Activated B cell treated with CpG ODN at 0.5 μM for 24 hours (primary cell): ENCODE results near the gene TNNI3K. TPM values are rescaled to one million over a fixed set of nuclear protein-coding genes. Genes with fewer than 3 reads are reported as not detected.

Experiments used
- ATAC-seq: fragments of 200-7000 bp; cut with Tn5 transposase; one replicate; pipeline ENCODE4 v1.10.0; 2021; ENCODE audit warnings: low read depth, mild to moderate bottlenecking, moderate library complexity
- CTCF ChIA-PET: fragments of 350-600 bp; sonication (Branson Sonifier 250); formaldehyde crosslinking; loops from one replicate; lab custom pipeline; 2021; ENCODE audit warnings: antibody characterized with exemption; lab: Charles Lee
- POLR2A ChIA-PET: fragments of 350-600 bp; sonication (Branson Sonifier 250); formaldehyde crosslinking; loops from one replicate; lab custom pipeline; 2021; ENCODE audit warnings: antibody characterized with exemption; lab: Charles Lee
- DNase-seq: peaks from one replicate; pipeline ENCODE4 v3.0.0; 2022
- H3K27ac Mint-ChIP-seq: one replicate; pipeline ENCODE4 v1.8.0; 2020; ENCODE audit warnings: mixed read lengths
- H3K27me3 Mint-ChIP-seq: one replicate; pipeline ENCODE4 v1.8.0; 2021; ENCODE audit warnings: mixed read lengths
- H3K36me3 Mint-ChIP-seq: one replicate; pipeline ENCODE4 v1.8.0; 2021; ENCODE audit warnings: low read depth, mixed read lengths
- H3K4me1 Mint-ChIP-seq: one replicate; pipeline ENCODE4 v1.8.0; 2021; ENCODE audit warnings: mixed read lengths
- H3K4me3 Mint-ChIP-seq: one replicate; pipeline ENCODE4 v1.8.0; 2020; ENCODE audit warnings: mild to moderate bottlenecking, mixed read lengths
- H3K9me3 Mint-ChIP-seq: one replicate; pipeline ENCODE4 v1.8.0; 2020; ENCODE audit warnings: mixed read lengths
- intact Hi-C: fragments of 100-400 bp; cut with micrococcal nuclease; formaldehyde crosslinking; loops from one replicate; pipeline ENCODE4 v1.15.1; 2024
- total RNA-seq: library from RNA; stranded (reverse); gene quantifications from 2 replicates; pipeline ENCODE4 v1.2.3, GENCODE V29; 2022
- TF ChIP-seq, protein P1 (sequence below): fragments of 200-600 bp; IDR thresholded peaks from one replicate; pipeline ENCODE4 v1.8.0; 2022; ENCODE audit warnings: antibody characterized with exemption, mild to moderate bottlenecking

TNNI3K gene
- total RNA-seq, 1 donor from 2014 or later = not detected

DNA sequence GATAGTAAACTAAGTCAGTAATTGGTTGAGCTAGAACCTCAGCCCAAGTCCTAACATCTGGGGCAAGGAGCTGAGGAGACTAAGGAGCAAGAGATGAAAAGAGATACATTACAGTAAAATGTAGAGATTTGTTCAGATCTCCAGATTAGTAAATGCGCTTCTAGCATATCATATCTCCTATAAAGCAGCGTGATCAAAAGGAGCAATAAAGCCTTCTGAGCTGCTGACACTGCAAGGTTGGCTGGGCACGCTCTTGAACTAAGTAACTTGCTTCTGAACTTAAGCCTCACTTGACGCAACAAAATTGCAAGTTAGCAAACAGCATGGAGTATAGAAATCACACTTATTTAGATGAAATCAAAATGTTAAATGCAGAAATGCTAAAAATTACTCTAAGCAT, 196.3 kb downstream of the TNNI3K start:
- Mint-ChIP-seq H3K27me3 (no peaks in the 10 kb centered on the region), H3K4me3 (no peak overlapping the region), H3K27ac (no peak overlapping the region), H3K36me3 (no peaks in the 10 kb centered on the region), H3K9me3 (no peaks in the 10 kb centered on the region), H3K4me1 (no peaks in the 10 kb centered on the region)
- ChIA-PET POLR2A (no interaction called here), CTCF (no interaction called here)
- intact Hi-C loops = no loop called here
- DNase-seq (no peak), ATAC-seq (no peak)
- TF ChIP-seq, protein P1, sequence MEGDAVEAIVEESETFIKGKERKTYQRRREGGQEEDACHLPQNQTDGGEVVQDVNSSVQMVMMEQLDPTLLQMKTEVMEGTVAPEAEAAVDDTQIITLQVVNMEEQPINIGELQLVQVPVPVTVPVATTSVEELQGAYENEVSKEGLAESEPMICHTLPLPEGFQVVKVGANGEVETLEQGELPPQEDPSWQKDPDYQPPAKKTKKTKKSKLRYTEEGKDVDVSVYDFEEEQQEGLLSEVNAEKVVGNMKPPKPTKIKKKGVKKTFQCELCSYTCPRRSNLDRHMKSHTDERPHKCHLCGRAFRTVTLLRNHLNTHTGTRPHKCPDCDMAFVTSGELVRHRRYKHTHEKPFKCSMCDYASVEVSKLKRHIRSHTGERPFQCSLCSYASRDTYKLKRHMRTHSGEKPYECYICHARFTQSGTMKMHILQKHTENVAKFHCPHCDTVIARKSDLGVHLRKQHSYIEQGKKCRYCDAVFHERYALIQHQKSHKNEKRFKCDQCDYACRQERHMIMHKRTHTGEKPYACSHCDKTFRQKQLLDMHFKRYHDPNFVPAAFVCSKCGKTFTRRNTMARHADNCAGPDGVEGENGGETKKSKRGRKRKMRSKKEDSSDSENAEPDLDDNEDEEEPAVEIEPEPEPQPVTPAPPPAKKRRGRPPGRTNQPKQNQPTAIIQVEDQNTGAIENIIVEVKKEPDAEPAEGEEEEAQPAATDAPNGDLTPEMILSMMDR = no peak

DNA sequence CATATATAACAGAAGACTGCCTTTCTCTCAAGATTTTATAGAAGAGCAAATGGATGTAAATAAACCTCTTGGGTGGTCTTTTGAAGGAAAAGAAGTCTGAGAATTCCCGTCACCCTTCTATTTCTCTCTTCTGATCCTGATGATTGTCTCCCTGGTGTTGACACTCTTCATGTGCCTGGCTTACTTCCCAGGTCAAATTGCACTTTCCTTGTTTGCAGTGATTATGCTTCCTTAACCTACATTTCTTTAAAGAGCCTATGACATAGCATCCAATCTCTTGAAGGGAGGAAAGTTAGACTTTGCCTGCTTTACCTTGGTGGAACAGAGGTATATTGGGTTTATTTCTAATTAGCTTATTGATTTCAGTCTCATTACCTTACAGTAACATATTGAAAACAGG, 197.1 kb downstream of the TNNI3K start:
- Mint-ChIP-seq H3K9me3 (no peaks in the 10 kb centered on the region), H3K27me3 (no peaks in the 10 kb centered on the region), H3K27ac (no peak overlapping the region), H3K4me3 (no peak overlapping the region), H3K4me1 (no peaks in the 10 kb centered on the region), H3K36me3 (no peaks in the 10 kb centered on the region)
- ChIA-PET CTCF (no interaction called here), POLR2A (no interaction called here)
- ATAC-seq (no peak), DNase-seq (no peak)
- intact Hi-C loops = no loop called here
- TF ChIP-seq, protein P1 = no peak

DNA sequence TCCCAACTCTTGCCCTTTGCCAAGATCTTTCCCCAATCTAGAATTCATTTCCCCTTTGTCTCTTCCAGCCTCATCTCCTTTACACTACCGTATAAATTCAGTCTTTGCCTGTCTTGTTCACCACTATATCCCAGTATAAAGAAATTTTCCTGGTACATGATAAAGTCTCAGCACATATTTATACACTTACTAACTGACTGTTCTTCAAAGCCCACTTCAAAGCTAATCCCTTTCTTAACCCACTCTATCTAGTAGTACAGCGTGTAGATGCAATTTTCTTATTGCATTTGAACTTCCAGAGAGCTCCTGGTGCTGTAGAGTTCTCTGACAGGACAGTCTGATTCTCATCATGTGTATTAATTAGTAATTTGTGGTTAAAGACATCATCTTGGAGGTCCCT, 199.1 kb downstream of the TNNI3K start:
- H3K4me1 Mint-ChIP-seq = no peaks in the 10 kb centered on the region
- CTCF ChIA-PET = no interaction called here
- no peaks in the 10 kb centered on the region for H3K9me3 Mint-ChIP-seq
- ATAC-seq = no peak
- no peaks in the 10 kb centered on the region for H3K36me3 Mint-ChIP-seq
- TF ChIP-seq, protein P1 = no peak
- H3K27me3 Mint-ChIP-seq = no peaks in the 10 kb centered on the region
- no peak for DNase-seq
- H3K4me3 Mint-ChIP-seq = no peak overlapping the region
- POLR2A ChIA-PET = no interaction called here
- intact Hi-C loops = no loop called here
- no peak overlapping the region for H3K27ac Mint-ChIP-seq

DNA sequence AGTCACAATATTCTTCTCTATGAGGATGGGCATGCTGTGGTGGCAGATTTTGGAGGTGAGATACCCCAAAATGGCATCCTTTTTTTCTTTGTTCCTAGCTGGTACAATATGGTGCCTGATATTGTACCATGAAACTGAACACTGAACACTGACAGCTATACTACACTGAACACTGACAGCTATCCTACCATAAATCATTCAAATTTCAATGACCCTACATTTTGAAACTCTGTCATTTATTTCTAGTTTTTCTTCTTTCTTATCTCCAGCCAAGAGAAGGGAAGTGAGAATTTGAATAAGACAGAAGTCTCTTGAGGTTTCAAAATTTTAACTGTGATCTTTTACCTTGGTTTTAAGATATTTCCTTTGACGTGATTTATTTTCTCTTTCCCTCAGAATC, 200.9 kb downstream of the TNNI3K start:
- Mint-ChIP-seq H3K9me3 (no peaks in the 10 kb centered on the region), H3K4me1 (no peaks in the 10 kb centered on the region), H3K27ac (no peak overlapping the region), H3K36me3 (no peaks in the 10 kb centered on the region), H3K4me3 (no peak overlapping the region), H3K27me3 (no peaks in the 10 kb centered on the region)
- intact Hi-C loops = no loop called here
- no peak for DNase-seq
- TF ChIP-seq, protein P1 = no peak
- CTCF ChIA-PET = no interaction called here
- no peak for ATAC-seq
- POLR2A ChIA-PET = no interaction called here

DNA sequence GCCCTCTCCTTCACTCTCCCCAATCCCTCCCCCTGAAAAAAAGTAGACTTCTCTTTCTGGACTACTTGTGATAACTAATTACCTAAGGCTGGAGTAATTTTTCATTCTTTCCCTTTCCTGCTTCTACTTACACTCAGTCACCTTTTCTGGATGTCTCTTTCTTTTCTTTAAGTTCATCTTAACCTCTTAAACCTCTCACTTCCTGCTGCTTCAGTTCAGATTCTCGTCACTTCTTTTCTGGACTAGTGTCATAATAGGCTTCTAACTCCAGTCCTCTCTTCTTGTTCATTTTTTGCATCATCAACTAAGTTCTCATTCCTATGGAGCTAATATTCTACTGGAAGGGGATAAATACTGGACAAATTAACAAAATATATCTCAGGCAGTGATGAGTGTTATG, 201.8 kb downstream of the TNNI3K start:
- ChIA-PET CTCF (no interaction called here), POLR2A (no interaction called here)
- intact Hi-C loops = no loop called here
- TF ChIP-seq, protein P1 = no peak
- no peaks in the 10 kb centered on the region for H3K27me3 Mint-ChIP-seq
- no peaks in the 10 kb centered on the region for H3K4me1 Mint-ChIP-seq
- ATAC-seq = no peak
- H3K4me3 Mint-ChIP-seq = no peak overlapping the region
- DNase-seq = no peak
- no peaks in the 10 kb centered on the region for H3K9me3 Mint-ChIP-seq
- H3K36me3 Mint-ChIP-seq = no peaks in the 10 kb centered on the region
- no peak overlapping the region for H3K27ac Mint-ChIP-seq
